ENCODE results near the gene FGA. TPM values are rescaled to one million over a fixed set of nuclear protein-coding genes. Genes with fewer than 3 reads are reported as not detected.

Gene FGA
- total RNA-seq, 1 experiment from 2014 or later: 3.9 TPM

DNA sequence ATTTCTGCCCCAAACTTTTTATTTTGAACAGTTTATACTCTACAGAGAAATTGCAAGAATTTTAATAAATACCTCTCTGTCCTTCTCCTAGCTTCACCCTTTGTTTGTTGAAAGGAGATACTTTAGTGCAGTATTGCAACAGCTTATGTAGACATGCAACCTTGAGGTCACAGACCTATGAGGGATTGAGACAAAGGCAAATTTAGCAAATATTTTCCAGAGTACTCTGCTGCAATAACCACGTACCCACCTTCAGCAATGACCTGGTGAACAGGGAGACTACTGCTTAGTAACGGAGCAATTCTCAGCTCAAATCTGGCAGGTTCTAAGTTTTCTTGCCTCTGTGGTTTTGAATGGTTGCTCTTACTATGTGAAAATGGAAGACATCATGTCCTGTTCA is 13.2 kb downstream of the FGA start (continued):
- TF ChIP-seq, protein P1, sequence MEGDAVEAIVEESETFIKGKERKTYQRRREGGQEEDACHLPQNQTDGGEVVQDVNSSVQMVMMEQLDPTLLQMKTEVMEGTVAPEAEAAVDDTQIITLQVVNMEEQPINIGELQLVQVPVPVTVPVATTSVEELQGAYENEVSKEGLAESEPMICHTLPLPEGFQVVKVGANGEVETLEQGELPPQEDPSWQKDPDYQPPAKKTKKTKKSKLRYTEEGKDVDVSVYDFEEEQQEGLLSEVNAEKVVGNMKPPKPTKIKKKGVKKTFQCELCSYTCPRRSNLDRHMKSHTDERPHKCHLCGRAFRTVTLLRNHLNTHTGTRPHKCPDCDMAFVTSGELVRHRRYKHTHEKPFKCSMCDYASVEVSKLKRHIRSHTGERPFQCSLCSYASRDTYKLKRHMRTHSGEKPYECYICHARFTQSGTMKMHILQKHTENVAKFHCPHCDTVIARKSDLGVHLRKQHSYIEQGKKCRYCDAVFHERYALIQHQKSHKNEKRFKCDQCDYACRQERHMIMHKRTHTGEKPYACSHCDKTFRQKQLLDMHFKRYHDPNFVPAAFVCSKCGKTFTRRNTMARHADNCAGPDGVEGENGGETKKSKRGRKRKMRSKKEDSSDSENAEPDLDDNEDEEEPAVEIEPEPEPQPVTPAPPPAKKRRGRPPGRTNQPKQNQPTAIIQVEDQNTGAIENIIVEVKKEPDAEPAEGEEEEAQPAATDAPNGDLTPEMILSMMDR (IDR thresholded peaks at IDR 0.05 in 2 of 3, conservative IDR thresholded peaks at IDR 0.05 in 1 of 3; ENCODE audit: borderline replicate concordance in 1 of 3, insufficient read depth in 1 of 3, low read depth in 2 of 3, low read length in 2 of 3): no peak
- TF ChIP-seq ZFX (IDR thresholded peaks at IDR 0.05): no peak
- no peak for TF ChIP-seq EZH2phosphoT487 (IDR thresholded peaks at IDR 0.05; ENCODE audit: borderline replicate concordance)

GRCh38 chr4:154574311-154574710 is 16.2 kb downstream of the FGA start:
- Histone ChIP-seq H3K27me3 (ENCODE audit: insufficient read depth, low read length) (no peaks in the 10 kb centered on the region), H3K9me3 (ENCODE audit: control insufficient read depth in 1 of 2, insufficient read depth in 1 of 2, low read depth in 1 of 2, low read length in 2 of 2) (no peaks in the 10 kb centered on the region), H3K9me2 (ENCODE audit: insufficient read depth) (no peaks in the 10 kb centered on the region), H3K36me3 (ENCODE audit: control insufficient read depth in 1 of 2, insufficient read depth in 2 of 2, low read length in 2 of 2) (no peaks in the 10 kb centered on the region), H4K20me1 (ENCODE audit: insufficient read depth) (no peaks in the 10 kb centered on the region), H3K4me3 (replicated peaks in 1 of 2; ENCODE audit: low read depth in 1 of 2, low read length in 2 of 2) (no peak overlapping the region), H3K4me2 (ENCODE audit: low read length) (no peak overlapping the region), H3K27ac (ENCODE audit: low read depth, low read length) (no peak overlapping the region), H3K4me1 (ENCODE audit: control insufficient read depth in 1 of 2, insufficient read depth in 2 of 2, low read length in 2 of 2) (no peaks in the 10 kb centered on the region), H3K9ac (ENCODE audit: low read length) (no peak overlapping the region), H3K79me2 (ENCODE audit: insufficient read depth, low read length) (no peaks in the 10 kb centered on the region), H2AFZ (ENCODE audit: low read depth, low read length, poor library complexity, severe bottlenecking) (no peak overlapping the region)
- no TSS peak for BruUV-seq (replicated peaks)
- DNase-seq (ENCODE audit: low read depth, low spot score) (no peak), ATAC-seq (no peak)
- intact Hi-C loops (cut with micrococcal nuclease): no loop called here
- CTCF ChIA-PET: interaction anchor here (0.9 kb wide), 1 partner anchor 40 kb away, joined by 3 read pairs; no protein-coding TSS in a partner anchor
- TF ChIP-seq FOSL1 (IDR thresholded peaks at IDR 0.05; ENCODE audit: low read depth): no peak
- no peak for TF ChIP-seq POLR2AphosphoS5 (IDR thresholded peaks at IDR 0.05; ENCODE audit: low read depth, low read length)
- no peak for TF ChIP-seq MAX (IDR thresholded peaks at IDR 0.05)
- TF ChIP-seq SIN3A (IDR thresholded peaks at IDR 0.05; ENCODE audit: low read depth): no peak
- no peak for TF ChIP-seq POLR2A (IDR thresholded peaks at IDR 0.05; ENCODE audit: borderline replicate concordance, extremely low read depth, insufficient read depth, insufficient read length)
- TF ChIP-seq TCF7L2 (IDR thresholded peaks at IDR 0.05; ENCODE audit: borderline replicate concordance, extremely low read depth, insufficient read depth, insufficient read length): no peak
- POLR2A ChIA-PET: no interaction called here
- RAD21 ChIA-PET (ENCODE audit: low non-redundant PET in 1 of 2, low total read pairs in 2 of 2, uncharacterized antibody in 2 of 2, unreplicated experiment in 2 of 2): no interaction called here
